ENCODE measurements around the gene SYS1. TPM values are rescaled to one million over a fixed set of nuclear protein-coding genes. Genes with fewer than 3 reads are reported as not detected.

SYS1 gene
- total RNA-seq, 1 experiment from 2014 or later = 20.5 TPM

DNA sequence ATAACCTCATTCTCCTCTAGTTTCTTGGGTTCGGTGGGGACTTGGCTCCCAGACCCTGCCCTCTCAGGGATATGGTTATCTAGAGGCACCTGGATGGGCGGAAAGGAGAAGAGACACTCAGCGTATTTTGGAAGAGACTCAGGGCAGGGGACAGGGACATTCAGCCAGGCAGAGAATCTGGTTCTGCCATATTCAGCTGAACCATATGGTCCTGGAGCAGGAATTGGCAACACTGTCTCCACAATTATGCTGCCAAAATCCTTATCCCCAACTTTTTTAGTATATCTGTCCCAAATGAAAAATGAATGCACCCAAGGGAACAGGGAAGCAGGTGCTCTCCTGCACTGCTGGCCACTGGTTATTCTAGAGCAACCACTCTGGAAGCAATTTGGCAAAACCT lies 32.5 kb upstream of the SYS1 start:
- RAD21 ChIA-PET (ENCODE audit: low non-redundant PET in 1 of 2, low total read pairs in 2 of 2, uncharacterized antibody in 2 of 2, unreplicated experiment in 2 of 2) = no interaction called here
- no TSS peak for BruUV-seq (replicated peaks)
- POLR2A ChIA-PET = no interaction called here
- Histone ChIP-seq H3K9me3 (ENCODE audit: control insufficient read depth in 1 of 2, insufficient read depth in 1 of 2, low read depth in 1 of 2, low read length in 2 of 2) (no peaks in the 10 kb centered on the region), H2AFZ (ENCODE audit: low read depth, low read length, poor library complexity, severe bottlenecking) (no peak overlapping the region), H3K4me2 (ENCODE audit: low read length) (no peak overlapping the region), H4K20me1 (ENCODE audit: insufficient read depth) (peaks cover 3% of the 10 kb centered on the region; the same call in 1 of the 2 replicates), H3K4me3 (replicated peaks in 1 of 2; ENCODE audit: low read depth in 1 of 2, low read length in 2 of 2) (no peak overlapping the region), H3K27ac (ENCODE audit: low read depth, low read length) (no peak overlapping the region), H3K9ac (ENCODE audit: low read length) (no peak overlapping the region), H3K36me3 (ENCODE audit: control insufficient read depth in 1 of 2, insufficient read depth in 2 of 2, low read length in 2 of 2) (peaks cover 36 to 62% of the 10 kb centered on the region in 2 experiments), H3K9me2 (ENCODE audit: insufficient read depth) (no peaks in the 10 kb centered on the region), H3K27me3 (ENCODE audit: insufficient read depth, low read length) (no peaks in the 10 kb centered on the region), H3K4me1 (ENCODE audit: control insufficient read depth in 1 of 2, insufficient read depth in 2 of 2, low read length in 2 of 2) (peaks cover 0 to 2% of the 10 kb centered on the region in 2 experiments; a peak in 1 of 4 replicates), H3K79me2 (ENCODE audit: insufficient read depth, low read length) (peaks cover 24% of the 10 kb centered on the region)
- DNase-seq (ENCODE audit: low read depth, low spot score) = no peak
- no peak for ATAC-seq
- intact Hi-C loops (cut with micrococcal nuclease) = no loop called here
- CTCF ChIA-PET = no interaction called here
- TF ChIP-seq, protein P1, sequence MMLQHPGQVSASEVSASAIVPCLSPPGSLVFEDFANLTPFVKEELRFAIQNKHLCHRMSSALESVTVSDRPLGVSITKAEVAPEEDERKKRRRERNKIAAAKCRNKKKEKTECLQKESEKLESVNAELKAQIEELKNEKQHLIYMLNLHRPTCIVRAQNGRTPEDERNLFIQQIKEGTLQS (IDR thresholded peaks at IDR 0.05) = no peak
- no peak for TF ChIP-seq SIN3A (IDR thresholded peaks at IDR 0.05; ENCODE audit: low read depth)
- TF ChIP-seq JUND (IDR thresholded peaks at IDR 0.05) = no peak
- no peak for TF ChIP-seq SRF (IDR thresholded peaks at IDR 0.05; ENCODE audit: low read depth)
- TF ChIP-seq, protein P2, sequence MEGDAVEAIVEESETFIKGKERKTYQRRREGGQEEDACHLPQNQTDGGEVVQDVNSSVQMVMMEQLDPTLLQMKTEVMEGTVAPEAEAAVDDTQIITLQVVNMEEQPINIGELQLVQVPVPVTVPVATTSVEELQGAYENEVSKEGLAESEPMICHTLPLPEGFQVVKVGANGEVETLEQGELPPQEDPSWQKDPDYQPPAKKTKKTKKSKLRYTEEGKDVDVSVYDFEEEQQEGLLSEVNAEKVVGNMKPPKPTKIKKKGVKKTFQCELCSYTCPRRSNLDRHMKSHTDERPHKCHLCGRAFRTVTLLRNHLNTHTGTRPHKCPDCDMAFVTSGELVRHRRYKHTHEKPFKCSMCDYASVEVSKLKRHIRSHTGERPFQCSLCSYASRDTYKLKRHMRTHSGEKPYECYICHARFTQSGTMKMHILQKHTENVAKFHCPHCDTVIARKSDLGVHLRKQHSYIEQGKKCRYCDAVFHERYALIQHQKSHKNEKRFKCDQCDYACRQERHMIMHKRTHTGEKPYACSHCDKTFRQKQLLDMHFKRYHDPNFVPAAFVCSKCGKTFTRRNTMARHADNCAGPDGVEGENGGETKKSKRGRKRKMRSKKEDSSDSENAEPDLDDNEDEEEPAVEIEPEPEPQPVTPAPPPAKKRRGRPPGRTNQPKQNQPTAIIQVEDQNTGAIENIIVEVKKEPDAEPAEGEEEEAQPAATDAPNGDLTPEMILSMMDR (IDR thresholded peaks at IDR 0.05 in 2 of 3, conservative IDR thresholded peaks at IDR 0.05 in 1 of 3; ENCODE audit: borderline replicate concordance in 1 of 3, insufficient read depth in 1 of 3, low read depth in 2 of 3, low read length in 2 of 3) = no peak
- no peak for TF ChIP-seq EGR1 (IDR thresholded peaks at IDR 0.05; ENCODE audit: low read depth)
- no peak for TF ChIP-seq RAD21 (IDR thresholded peaks at IDR 0.05; ENCODE audit: low read depth)
- TF ChIP-seq YY1 (IDR thresholded peaks at IDR 0.05; ENCODE audit: extremely low read depth, insufficient replicate concordance, low read depth, low read length) = no peak
- TF ChIP-seq SP1 (IDR thresholded peaks at IDR 0.05; ENCODE audit: low read depth) = no peak
- no peak for TF ChIP-seq FOSL1 (IDR thresholded peaks at IDR 0.05; ENCODE audit: low read depth)
- no peak for TF ChIP-seq ZFX (IDR thresholded peaks at IDR 0.05)
- TF ChIP-seq, protein P3, sequence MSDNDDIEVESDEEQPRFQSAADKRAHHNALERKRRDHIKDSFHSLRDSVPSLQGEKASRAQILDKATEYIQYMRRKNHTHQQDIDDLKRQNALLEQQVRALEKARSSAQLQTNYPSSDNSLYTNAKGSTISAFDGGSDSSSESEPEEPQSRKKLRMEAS (IDR thresholded peaks at IDR 0.05) = no peak
- TF ChIP-seq, protein P4, sequence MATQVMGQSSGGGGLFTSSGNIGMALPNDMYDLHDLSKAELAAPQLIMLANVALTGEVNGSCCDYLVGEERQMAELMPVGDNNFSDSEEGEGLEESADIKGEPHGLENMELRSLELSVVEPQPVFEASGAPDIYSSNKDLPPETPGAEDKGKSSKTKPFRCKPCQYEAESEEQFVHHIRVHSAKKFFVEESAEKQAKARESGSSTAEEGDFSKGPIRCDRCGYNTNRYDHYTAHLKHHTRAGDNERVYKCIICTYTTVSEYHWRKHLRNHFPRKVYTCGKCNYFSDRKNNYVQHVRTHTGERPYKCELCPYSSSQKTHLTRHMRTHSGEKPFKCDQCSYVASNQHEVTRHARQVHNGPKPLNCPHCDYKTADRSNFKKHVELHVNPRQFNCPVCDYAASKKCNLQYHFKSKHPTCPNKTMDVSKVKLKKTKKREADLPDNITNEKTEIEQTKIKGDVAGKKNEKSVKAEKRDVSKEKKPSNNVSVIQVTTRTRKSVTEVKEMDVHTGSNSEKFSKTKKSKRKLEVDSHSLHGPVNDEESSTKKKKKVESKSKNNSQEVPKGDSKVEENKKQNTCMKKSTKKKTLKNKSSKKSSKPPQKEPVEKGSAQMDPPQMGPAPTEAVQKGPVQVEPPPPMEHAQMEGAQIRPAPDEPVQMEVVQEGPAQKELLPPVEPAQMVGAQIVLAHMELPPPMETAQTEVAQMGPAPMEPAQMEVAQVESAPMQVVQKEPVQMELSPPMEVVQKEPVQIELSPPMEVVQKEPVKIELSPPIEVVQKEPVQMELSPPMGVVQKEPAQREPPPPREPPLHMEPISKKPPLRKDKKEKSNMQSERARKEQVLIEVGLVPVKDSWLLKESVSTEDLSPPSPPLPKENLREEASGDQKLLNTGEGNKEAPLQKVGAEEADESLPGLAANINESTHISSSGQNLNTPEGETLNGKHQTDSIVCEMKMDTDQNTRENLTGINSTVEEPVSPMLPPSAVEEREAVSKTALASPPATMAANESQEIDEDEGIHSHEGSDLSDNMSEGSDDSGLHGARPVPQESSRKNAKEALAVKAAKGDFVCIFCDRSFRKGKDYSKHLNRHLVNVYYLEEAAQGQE (IDR thresholded peaks at IDR 0.05; ENCODE audit: low read depth) = no peak
- TF ChIP-seq, protein P5, sequence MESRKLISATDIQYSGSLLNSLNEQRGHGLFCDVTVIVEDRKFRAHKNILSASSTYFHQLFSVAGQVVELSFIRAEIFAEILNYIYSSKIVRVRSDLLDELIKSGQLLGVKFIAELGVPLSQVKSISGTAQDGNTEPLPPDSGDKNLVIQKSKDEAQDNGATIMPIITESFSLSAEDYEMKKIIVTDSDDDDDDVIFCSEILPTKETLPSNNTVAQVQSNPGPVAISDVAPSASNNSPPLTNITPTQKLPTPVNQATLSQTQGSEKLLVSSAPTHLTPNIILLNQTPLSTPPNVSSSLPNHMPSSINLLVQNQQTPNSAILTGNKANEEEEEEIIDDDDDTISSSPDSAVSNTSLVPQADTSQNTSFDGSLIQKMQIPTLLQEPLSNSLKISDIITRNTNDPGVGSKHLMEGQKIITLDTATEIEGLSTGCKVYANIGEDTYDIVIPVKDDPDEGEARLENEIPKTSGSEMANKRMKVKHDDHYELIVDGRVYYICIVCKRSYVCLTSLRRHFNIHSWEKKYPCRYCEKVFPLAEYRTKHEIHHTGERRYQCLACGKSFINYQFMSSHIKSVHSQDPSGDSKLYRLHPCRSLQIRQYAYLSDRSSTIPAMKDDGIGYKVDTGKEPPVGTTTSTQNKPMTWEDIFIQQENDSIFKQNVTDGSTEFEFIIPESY (IDR thresholded peaks at IDR 0.05; ENCODE audit: extremely low read depth, insufficient replicate concordance, low read length) = no peak
- no peak for TF ChIP-seq POLR2A (IDR thresholded peaks at IDR 0.05; ENCODE audit: borderline replicate concordance, extremely low read depth, insufficient read depth, insufficient read length)
- TF ChIP-seq ZNF274 (IDR thresholded peaks at IDR 0.05; ENCODE audit: low read depth, low read length) = no peak
